Hepatocyte (in vitro differentiated cells): ENCODE data around the gene SLC8A1.

Experiments used
- CTCF ChIP-seq: fragments of 200-600 bp; sonication (generic); IDR thresholded peaks from 2 replicates; pipeline ENCODE4 v1.5.1; 2016; ENCODE audit warnings: antibody characterized with exemption, mild to moderate bottlenecking; ENCODE audit not compliant: poor library complexity
- EZH2phosphoT487 ChIP-seq: fragments of 200-600 bp; sonication (generic); IDR thresholded peaks from one replicate; pipeline ENCODE4 v1.6.1; 2018; ENCODE audit warnings: antibody characterized with exemption, mild to moderate bottlenecking, low read depth, moderate library complexity; ENCODE audit not compliant: unreplicated experiment, severe bottlenecking

- TF ChIP-seq CTCF (no peak), EZH2phosphoT487 (no peak)
Measured at GRCh38 chr2:40487602-40488001, 35.7 kb upstream of the SLC8A1 start.
